Breast epithelium (tissue), 3 donors: Measurements from ENCODE around the gene SDK1.

ENCODE experiments used
- CTCF ChIP-seq, 3 donors: fragments of 450-650 bp; IDR thresholded peaks; one replicate each; pipeline ENCODE4 v1.5.1; 2016 to 2017; ENCODE audit warnings: antibody characterized with exemption in 3 of 3, mild to moderate bottlenecking in 3 of 3, moderate library complexity in 3 of 3
- POLR2A ChIP-seq: fragments of 450-650 bp; IDR thresholded peaks from one replicate; pipeline ENCODE4 v1.6.1; 2016; ENCODE audit warnings: antibody characterized with exemption, mild to moderate bottlenecking, moderate library complexity
- POLR2AphosphoS5 ChIP-seq, 3 donors: sonication (generic); formaldehyde crosslinking; IDR thresholded peaks; one replicate each; pipeline ENCODE4 v1.6.1; 2017; ENCODE audit warnings: antibody characterized with exemption in 3 of 3

- TF ChIP-seq CTCF (IDR thresholded peaks at IDR 0.05) = no peak
- no peak for TF ChIP-seq POLR2A
- no peak for TF ChIP-seq POLR2AphosphoS5 (IDR thresholded peaks at IDR 0.05)
Observed at GRCh38 chr7:3650844-3651243, 349.8 kb downstream of the SDK1 start.
